Psoas muscle (tissue), 8 donors: Measurements from ENCODE around the gene MYL6B. TPM values are rescaled to one million over a fixed set of nuclear protein-coding genes. Genes with fewer than 3 reads are reported as not detected.
"Not testable (repeated sequence)": the region's sequence is repeated elsewhere in the genome, so short reads cannot be mapped to it uniquely, and the experiment has no call there.

Experiments used
- ATAC-seq, 4 donors: fragments of 200-7000 bp; cut with Tn5 transposase; one replicate each; pipeline ENCODE4 v1.9.1; 2020; ENCODE audit warnings: moderate library complexity in 3 of 4, mild to moderate bottlenecking in 2 of 4
- DNase-seq, 2 donors: peaks; one replicate each; pipeline ENCODE4 v3.0.0-alpha.2; 2020
- H3K27ac ChIP-seq: fragments of 200-600 bp; one replicate; pipeline ENCODE4 v1.8.0; 2022
- H3K27me3 ChIP-seq, 3 donors: fragments of 200-600 bp in 1 of 3; one replicate each; pipeline versions ENCODE4 v1.6.1 to v1.8.0; 2013 to 2022; ENCODE audit warnings: low read length in 2 of 3, mild to moderate bottlenecking in 2 of 3, moderate library complexity in 1 of 3; ENCODE audit not compliant: insufficient read depth in 3 of 3
- H3K36me3 ChIP-seq, 2 donors: fragments of 200-600 bp in 1 of 2; one replicate each; pipeline versions ENCODE4 v1.6.1 to v1.8.0; 2013 to 2022; ENCODE audit warnings: low read depth in 1 of 2, mild to moderate bottlenecking in 1 of 2, moderate library complexity in 1 of 2; ENCODE audit not compliant: insufficient read depth in 1 of 2
- H3K4me1 ChIP-seq: fragments of 200-600 bp; one replicate; pipeline ENCODE4 v1.8.0; 2022
- H3K4me3 ChIP-seq: fragments of 200-600 bp; one replicate; pipeline ENCODE4 v1.8.0; 2022; ENCODE audit warnings: mild to moderate bottlenecking
- H3K9me3 ChIP-seq: fragments of 200-600 bp; one replicate; pipeline ENCODE4 v1.8.0; 2022
- CTCF ChIP-seq: fragments of 200-600 bp; IDR thresholded peaks from one replicate; pipeline ENCODE4 v1.8.0; 2022; ENCODE audit warnings: antibody characterized with exemption
- WGBS, 3 donors: extraction: QIAGEN DNeasy Blood & Tissue Kit; methylation state at CpG; one replicate each; pipeline versions ENCODE4 v1.1.6 to v1.1.7; 2013; 5-methylcytosine and 5-hydroxymethylcytosine counted together
- intact Hi-C, 2 donors: fragments of 100-400 bp; cut with DNase I; formaldehyde crosslinking; loops; one replicate each; pipeline versions ENCODE4 v1.11.0 to v1.14.2; 2022
- polyA plus RNA-seq, 3 donors: library from polyadenylated mRNA; stranded (reverse); fragments of 200-250 nt; gene quantifications; one replicate each; pipeline ENCODE4 v1.2.3, GENCODE V29; 2013
- total RNA-seq, 4 donors: library from RNA; stranded (reverse); fragmentation: NEBNext Ultra II Directional in 2 of 4; extraction: Animal tissue kit (Norgen Biotek cat#: 25700) in 2 of 4; gene quantifications; one replicate each; pipeline versions ENCODE4 v1.2.1 to v1.2.4, GENCODE V29; 2021 to 2023
- donor health status: healthy with polysubstance abuse.
- donor health status: DM: no; HTN: no; CAD: no; lungs with moderate emphysema.
- donor health status: Bipolar disorder and iron deficiency.
- donor health status: healthy.
- donor health status: DM: yes; HTN: yes; CAD: no.
- donor health status: DM: no; HTN: no; CAD: no.
- donor health status: DM: no; HTN: no; CAD: no.
- donor health status: DM: yes; HTN: yes; CAD: no.

Gene MYL6B
- total and polyA plus RNA-seq, 7 donors, result 113 to 2,222 (median 553) TPM

- H3K4me3 ChIP-seq, result peak overlapping the region; percentile 75
- H3K9me3 ChIP-seq, result no peaks in the 10 kb centered on the region
- peaks cover 25% of the 10 kb centered on the region for H3K4me1 ChIP-seq
- 46 to 50% (median 50%) methylated on average over 5 of the region's 5 CpGs for WGBS, 3 donors
- peak overlapping the region; percentile 90 for H3K27ac ChIP-seq
- ATAC-seq (no peak), DNase-seq (no peak)
- peaks cover 0 to 12% of the 10 kb centered on the region in 2 donors for H3K36me3 ChIP-seq
- H3K27me3 ChIP-seq, result no peaks in the 10 kb centered on the region
- intact Hi-C loops, result loop anchor here in 1 of 2 donors (2.0 kb wide), 1 partner anchor 35 kb away; the partner anchor contains the start of gene SMARCC2
- TF ChIP-seq CTCF, result no peak
Measured at GRCh38 chr12:56153678-56154065, 1.3 kb downstream of the MYL6B start.

GRCh38 chr12:56154246-56154771 is 1.9 kb downstream of the MYL6B start:
- Histone ChIP-seq H3K27ac (peak overlapping the region; percentile 90), H3K4me3 (peak overlapping the region; percentile 75), H3K36me3 (peaks cover under 1 to 9% of the 10 kb centered on the region in 2 donors), H3K9me3 (no peaks in the 10 kb centered on the region), H3K4me1 (peaks cover 25% of the 10 kb centered on the region), H3K27me3 (no peaks in the 10 kb centered on the region)
- TF ChIP-seq CTCF, result no peak
- ATAC-seq (peak in 1 of 4 donors; percentile 21), DNase-seq (no peak)
- WGBS, 3 donors, result 45 to 71% (median 69%) methylated on average over 1 of the region's 1 CpG
- intact Hi-C loops, result no loop called here

- Histone ChIP-seq H3K4me1 (peaks cover 30% of the 10 kb centered on the region), H3K27ac (peak overlapping the region; percentile 90), H3K36me3 (peaks cover 4 to 8% of the 10 kb centered on the region in 2 donors), H3K4me3 (peak overlapping the region; percentile 75), H3K27me3 (no peaks in the 10 kb centered on the region), H3K9me3 (no peaks in the 10 kb centered on the region)
- DNase-seq, result no peak
- ATAC-seq, result no peak
- intact Hi-C loops, result loop anchor here in 1 of 2 donors (5.0 kb wide), 1 partner anchor 33 kb away; no protein-coding TSS in a partner anchor
- WGBS, 3 donors, result 73 to 79% (median 74%) methylated on average over 5 of the region's 5 CpGs
- no peak for TF ChIP-seq CTCF
Measured at GRCh38 chr12:56154818-56155217, 2.4 kb downstream of the MYL6B start.

GRCh38 chr12:56155256-56155845 is 3.0 kb downstream of the MYL6B start:
- Histone ChIP-seq H3K36me3 (peaks cover 7 to 10% of the 10 kb centered on the region in 2 donors), H3K9me3 (no peaks in the 10 kb centered on the region), H3K4me1 (peaks cover 34% of the 10 kb centered on the region), H3K4me3 (peak overlapping the region; percentile 75), H3K27ac (peak overlapping the region; percentile 15), H3K27me3 (no peaks in the 10 kb centered on the region)
- DNase-seq (no peak), ATAC-seq (no peak)
- 84 to 91% (median 87%) methylated on average over 11 of the region's 11 CpGs for WGBS, 3 donors
- intact Hi-C loops, result loop anchor here in 1 of 2 donors (5.0 kb wide), 1 partner anchor 33 kb away; no protein-coding TSS in a partner anchor
- TF ChIP-seq CTCF, result no peak

GRCh38 chr12:56156464-56157200 is 4.2 kb downstream of the MYL6B start:
- WGBS, 3 donors, result 93 to 95% (median 93%) methylated on average over 21 of the region's 21 CpGs
- peaks cover 36% of the 10 kb centered on the region for H3K4me1 ChIP-seq
- DNase-seq, ATAC-seq, H3K9me3 ChIP-seq, H3K27me3 ChIP-seq: not testable (repeated sequence)
- peak overlapping the region; percentile 94 for H3K27ac ChIP-seq
- peaks cover 15 to 23% of the 10 kb centered on the region in 2 donors for H3K36me3 ChIP-seq
- peak overlapping the region; percentile 95 for H3K4me3 ChIP-seq
- intact Hi-C loops, result loop anchor here in 1 of 2 donors (5.0 kb wide), 1 partner anchor 34 kb away; no protein-coding TSS in a partner anchor
